Lower lobe of right lung (tissue), 2 donors: ENCODE results near the gene STK39. TPM values are rescaled to one million over a fixed set of nuclear protein-coding genes. Genes with fewer than 3 reads are reported as not detected.

Source experiments
- ATAC-seq, 2 donors: fragments of 200-7000 bp; cut with Tn5 transposase; one replicate each; pipeline ENCODE4 v1.9.1; 2020 to 2022; ENCODE audit warnings: mild to moderate bottlenecking in 2 of 2, moderate library complexity in 2 of 2
- DNase-seq: peaks from one replicate; pipeline ENCODE4 v3.0.0-alpha.2; 2020
- H3K27ac ChIP-seq: fragments of 200-600 bp; one replicate; pipeline ENCODE4 v1.8.0; 2022
- H3K27me3 ChIP-seq: fragments of 200-600 bp; one replicate; pipeline ENCODE4 v1.8.0; 2022; ENCODE audit warnings: low read depth
- H3K36me3 ChIP-seq: fragments of 200-600 bp; one replicate; pipeline ENCODE4 v1.8.0; 2022; ENCODE audit warnings: mild to moderate bottlenecking
- H3K4me1 ChIP-seq: fragments of 200-600 bp; one replicate; pipeline ENCODE4 v1.8.0; 2022
- H3K4me3 ChIP-seq: fragments of 200-600 bp; one replicate; pipeline ENCODE4 v1.8.0; 2022; ENCODE audit warnings: mild to moderate bottlenecking
- H3K9me3 ChIP-seq: fragments of 200-600 bp; one replicate; pipeline ENCODE4 v1.8.0; 2022
- intact Hi-C: fragments of 100-400 bp; cut with DNase I; formaldehyde crosslinking; loops from one replicate; pipeline ENCODE4 v1.11.0; 2022
- total RNA-seq: library from RNA; stranded (reverse); fragmentation: NEBNext Ultra II Directional; extraction: Animal tissue kit (Norgen Biotek cat#: 25700); gene quantifications from one replicate; pipeline ENCODE4 v1.2.1, GENCODE V29; 2021
- TF ChIP-seq, protein P1 (sequence below): fragments of 200-600 bp; IDR thresholded peaks from one replicate; pipeline ENCODE4 v1.8.0; 2022; ENCODE audit warnings: antibody characterized with exemption, mild to moderate bottlenecking
- donor health status: DM: no; HTN: yes; CAD: no; lungs with severe emphysema.

The STK39 gene
- total RNA-seq, 1 donor from 2014 or later, result 12.6 TPM

GRCh38 chr2:167940734-167941507, 306.5 kb downstream of the STK39 start:
- no peaks in the 10 kb centered on the region for H3K27me3 ChIP-seq
- no peaks in the 10 kb centered on the region for H3K36me3 ChIP-seq
- H3K27ac ChIP-seq, result no peak overlapping the region
- ATAC-seq (no peak), DNase-seq (no peak)
- intact Hi-C loops, result no loop called here
- TF ChIP-seq, protein P1, sequence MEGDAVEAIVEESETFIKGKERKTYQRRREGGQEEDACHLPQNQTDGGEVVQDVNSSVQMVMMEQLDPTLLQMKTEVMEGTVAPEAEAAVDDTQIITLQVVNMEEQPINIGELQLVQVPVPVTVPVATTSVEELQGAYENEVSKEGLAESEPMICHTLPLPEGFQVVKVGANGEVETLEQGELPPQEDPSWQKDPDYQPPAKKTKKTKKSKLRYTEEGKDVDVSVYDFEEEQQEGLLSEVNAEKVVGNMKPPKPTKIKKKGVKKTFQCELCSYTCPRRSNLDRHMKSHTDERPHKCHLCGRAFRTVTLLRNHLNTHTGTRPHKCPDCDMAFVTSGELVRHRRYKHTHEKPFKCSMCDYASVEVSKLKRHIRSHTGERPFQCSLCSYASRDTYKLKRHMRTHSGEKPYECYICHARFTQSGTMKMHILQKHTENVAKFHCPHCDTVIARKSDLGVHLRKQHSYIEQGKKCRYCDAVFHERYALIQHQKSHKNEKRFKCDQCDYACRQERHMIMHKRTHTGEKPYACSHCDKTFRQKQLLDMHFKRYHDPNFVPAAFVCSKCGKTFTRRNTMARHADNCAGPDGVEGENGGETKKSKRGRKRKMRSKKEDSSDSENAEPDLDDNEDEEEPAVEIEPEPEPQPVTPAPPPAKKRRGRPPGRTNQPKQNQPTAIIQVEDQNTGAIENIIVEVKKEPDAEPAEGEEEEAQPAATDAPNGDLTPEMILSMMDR, result no peak
- no peaks in the 10 kb centered on the region for H3K4me1 ChIP-seq
- no peaks in the 10 kb centered on the region for H3K9me3 ChIP-seq
- H3K4me3 ChIP-seq, result no peak overlapping the region

GRCh38 chr2:167940346-167940725, 307.1 kb downstream of the STK39 start:
- Histone ChIP-seq H3K9me3 (no peaks in the 10 kb centered on the region), H3K4me1 (no peaks in the 10 kb centered on the region), H3K27ac (no peak overlapping the region), H3K36me3 (no peaks in the 10 kb centered on the region), H3K27me3 (no peaks in the 10 kb centered on the region), H3K4me3 (no peak overlapping the region)
- intact Hi-C loops, result no loop called here
- ATAC-seq, result no peak
- DNase-seq, result no peak
- TF ChIP-seq, protein P1, result no peak

- no peak overlapping the region for H3K27ac ChIP-seq
- no peaks in the 10 kb centered on the region for H3K36me3 ChIP-seq
- intact Hi-C loops, result no loop called here
- H3K4me1 ChIP-seq, result no peaks in the 10 kb centered on the region
- no peak for DNase-seq
- no peaks in the 10 kb centered on the region for H3K27me3 ChIP-seq
- TF ChIP-seq, protein P1, result no peak
- H3K9me3 ChIP-seq, result no peaks in the 10 kb centered on the region
- peak in 1 of 2 donors; percentile 16 for ATAC-seq
- H3K4me3 ChIP-seq, result no peak overlapping the region
Measured at GRCh38 chr2:167939514-167940345, 307.7 kb downstream of the STK39 start.

DNA sequence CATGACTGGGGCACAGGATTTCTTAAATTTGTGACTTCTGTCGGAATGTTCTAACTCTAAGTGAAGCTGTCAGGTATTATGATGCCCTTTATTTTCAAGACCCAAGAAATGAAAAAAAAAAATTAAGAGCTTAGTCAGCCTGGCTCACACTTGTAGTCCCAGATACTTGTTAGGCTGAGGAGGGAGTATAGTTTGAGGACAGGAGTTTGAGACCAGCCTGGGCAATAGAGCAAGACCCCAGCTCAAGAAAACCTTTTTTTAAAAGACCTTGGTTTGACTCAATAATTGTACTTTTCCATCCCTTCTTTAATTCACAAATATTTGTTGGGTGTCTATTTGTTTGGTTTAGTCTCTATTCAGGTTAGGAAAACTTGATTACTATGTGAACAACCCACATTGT, 310.0 kb downstream of the STK39 start:
- TF ChIP-seq, protein P1, result no peak
- Histone ChIP-seq H3K4me3 (no peak overlapping the region), H3K27me3 (no peaks in the 10 kb centered on the region), H3K27ac (no peak overlapping the region), H3K9me3 (no peaks in the 10 kb centered on the region), H3K36me3 (no peaks in the 10 kb centered on the region), H3K4me1 (no peaks in the 10 kb centered on the region)
- ATAC-seq, result no peak
- DNase-seq, result no peak
- intact Hi-C loops, result no loop called here

DNA sequence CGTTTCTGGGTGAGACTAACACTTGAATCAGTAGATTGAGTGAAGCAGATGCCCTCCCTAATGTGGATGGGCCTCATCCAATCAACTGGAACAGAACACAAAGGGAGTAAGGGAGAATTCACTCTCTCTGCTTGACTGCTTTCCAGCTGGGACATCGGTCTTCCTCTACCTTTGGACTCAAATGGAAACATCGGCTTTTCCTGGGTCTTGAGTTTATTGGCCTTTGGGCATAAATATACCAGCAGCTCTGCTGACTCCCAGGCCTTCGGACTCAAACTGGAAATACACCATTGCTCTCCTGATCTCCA, 311.6 kb downstream of the STK39 start:
- DNase-seq, result no peak
- TF ChIP-seq, protein P1, result no peak
- no peak overlapping the region for H3K4me3 ChIP-seq
- intact Hi-C loops, result no loop called here
- no peaks in the 10 kb centered on the region for H3K9me3 ChIP-seq
- no peaks in the 10 kb centered on the region for H3K27me3 ChIP-seq
- no peaks in the 10 kb centered on the region for H3K4me1 ChIP-seq
- no peaks in the 10 kb centered on the region for H3K36me3 ChIP-seq
- no peak for ATAC-seq
- no peak overlapping the region for H3K27ac ChIP-seq
